ENCODE results near the gene JADE1.

The JADE1 gene

GRCh38 chr4:128809477-128810330, at the start of gene JADE1:
JADE1 (plus strand) TSS chr4:128809700; CDS start chr4:128831759, 22,059 bp downstream.
- peak; percentile 84 for DNase-seq

DNA sequence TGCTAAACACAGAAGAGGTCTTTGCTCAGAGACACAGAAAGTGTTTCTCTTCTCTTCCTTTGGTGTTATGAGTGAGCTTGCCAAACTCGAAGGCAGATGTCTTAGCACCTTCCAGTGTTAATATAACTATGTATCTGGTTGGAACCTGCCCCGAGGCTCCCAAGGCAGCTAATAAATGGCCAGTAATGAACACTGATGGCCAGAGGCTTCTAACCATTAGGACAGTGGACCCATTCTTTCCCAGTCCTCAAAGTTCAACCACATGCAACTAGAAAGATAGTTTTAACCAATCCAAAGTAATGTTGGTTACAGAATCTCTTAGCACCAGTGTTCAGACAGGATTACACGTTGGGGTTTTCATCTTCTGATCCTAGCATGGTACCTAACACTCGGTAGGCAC, 42.7 kb upstream of the JADE1 start:
- DNase-seq = no peak

- DNase-seq = no peak
Measured at GRCh38 chr4:128768373-128768996, 41.0 kb upstream of the JADE1 start.

GRCh38 chr4:128769011-128769410, 40.5 kb upstream of the JADE1 start:
- DNase-seq = no peak

- no peak for DNase-seq
Measured at GRCh38 chr4:128770807-128771206, 38.7 kb upstream of the JADE1 start.

DNA sequence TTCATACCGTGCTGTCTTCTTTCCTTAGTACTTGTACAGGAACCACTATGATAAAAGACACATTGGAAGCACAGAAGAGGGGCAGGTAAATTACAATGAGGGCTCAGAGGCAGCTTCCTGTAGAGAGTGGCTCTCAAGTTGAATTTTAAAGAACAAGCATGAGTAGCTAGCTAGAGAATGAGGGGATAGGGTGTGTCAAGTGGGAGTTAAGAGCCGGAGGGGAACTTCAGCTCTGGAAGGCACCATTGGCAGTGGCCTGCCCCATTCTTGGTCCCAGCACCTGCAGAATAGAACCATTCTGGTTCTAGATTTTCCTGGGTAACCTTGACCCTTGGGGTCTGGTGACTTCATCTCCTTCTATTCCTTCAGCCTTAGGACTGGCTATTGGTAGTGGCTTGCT, 34.0 kb upstream of the JADE1 start:
- DNase-seq = no peak

DNA sequence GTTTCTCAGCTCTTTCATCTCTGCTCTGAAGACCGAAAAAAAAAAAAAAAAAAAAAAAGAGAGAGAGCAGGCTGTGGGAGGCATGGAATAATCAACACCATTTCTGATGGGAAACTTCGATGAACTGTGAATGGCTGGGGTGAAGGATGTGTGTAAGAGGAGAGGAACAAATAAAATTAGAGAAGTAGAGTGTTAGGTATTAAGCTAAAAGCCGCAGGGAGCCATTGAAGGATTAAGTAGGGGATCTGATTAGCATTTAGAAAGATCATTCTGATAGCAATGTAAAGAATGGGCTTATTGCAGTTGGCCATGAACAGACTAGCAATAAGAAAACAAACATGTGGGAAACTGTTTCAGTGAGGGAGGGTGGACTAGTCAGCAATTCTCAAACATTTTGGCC, 33.6 kb upstream of the JADE1 start:
- no peak for DNase-seq

GRCh38 chr4:128776794-128777216, 32.7 kb upstream of the JADE1 start:
- no peak for DNase-seq

GRCh38 chr4:128780688-128781087, 28.8 kb upstream of the JADE1 start:
- no peak for DNase-seq

GRCh38 chr4:128782076-128782715, 27.3 kb upstream of the JADE1 start:
- DNase-seq = peak; percentile 49

- no peak for DNase-seq
Measured at GRCh38 chr4:128782875-128783614, 26.5 kb upstream of the JADE1 start.

DNA sequence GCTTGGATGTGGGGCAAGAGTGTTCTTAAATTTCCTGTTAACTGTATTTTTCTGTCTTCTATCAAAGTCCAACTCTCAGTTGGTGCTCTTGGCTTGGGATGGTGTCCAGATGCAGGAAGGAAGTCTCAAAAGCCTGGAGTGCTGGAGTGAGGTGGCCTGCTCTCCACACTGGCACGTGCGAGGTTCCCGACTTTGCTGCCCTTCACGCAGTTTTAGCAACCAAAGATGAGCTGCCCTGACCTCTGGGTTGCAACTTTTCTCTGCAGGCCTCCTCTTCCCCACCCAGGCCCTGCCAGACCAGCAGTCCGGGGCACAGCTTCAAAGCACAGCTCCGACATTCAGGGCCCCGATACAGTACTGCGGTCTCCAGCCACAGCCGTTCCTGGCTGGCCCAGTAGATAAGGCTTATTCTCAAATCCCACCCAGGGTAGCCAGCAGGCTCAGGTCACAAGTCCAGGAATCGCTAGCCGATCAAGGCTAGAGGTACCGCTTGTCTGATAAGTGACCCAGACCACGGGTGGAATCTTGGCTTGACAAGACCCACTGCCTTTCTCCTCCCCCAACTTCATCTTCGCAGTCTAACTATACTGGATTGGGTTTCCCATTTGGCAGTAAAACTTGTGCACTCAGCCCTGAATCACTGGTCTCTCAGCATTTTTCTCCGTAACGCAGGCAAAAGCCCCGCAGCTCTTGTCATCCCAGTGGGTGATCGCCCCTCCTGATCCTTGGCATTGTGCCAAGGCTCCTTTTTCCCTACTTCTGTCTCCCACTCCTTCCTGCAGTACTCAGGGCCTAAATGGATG, 21.8 kb upstream of the JADE1 start:
- DNase-seq = no peak

- DNase-seq = no peak
Measured at GRCh38 chr4:128793859-128794672, 15.4 kb upstream of the JADE1 start.

GRCh38 chr4:128796934-128797333, 12.6 kb upstream of the JADE1 start:
- no peak for DNase-seq

DNA sequence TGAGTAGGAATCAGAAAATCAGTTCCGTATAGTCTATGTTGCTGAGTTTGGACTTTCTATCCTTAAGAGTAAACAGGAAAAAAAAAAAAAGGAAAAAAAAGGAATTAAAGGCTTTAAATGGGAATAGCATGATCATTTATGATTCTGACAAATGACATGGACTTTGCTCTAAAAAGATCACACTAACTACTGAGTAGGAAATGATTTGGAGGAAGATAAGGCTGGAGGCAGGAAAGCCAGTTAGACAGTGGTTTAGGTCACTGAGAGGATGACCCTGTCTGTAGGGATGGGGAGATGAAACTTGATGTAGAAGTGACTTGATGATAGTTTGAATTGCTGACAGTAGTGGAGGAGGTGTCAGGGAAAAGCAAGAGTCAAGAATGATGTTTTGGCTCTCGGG, 9.2 kb upstream of the JADE1 start:
- DNase-seq = no peak

GRCh38 chr4:128800701-128801284, 8.7 kb upstream of the JADE1 start:
- no peak for DNase-seq

DNA sequence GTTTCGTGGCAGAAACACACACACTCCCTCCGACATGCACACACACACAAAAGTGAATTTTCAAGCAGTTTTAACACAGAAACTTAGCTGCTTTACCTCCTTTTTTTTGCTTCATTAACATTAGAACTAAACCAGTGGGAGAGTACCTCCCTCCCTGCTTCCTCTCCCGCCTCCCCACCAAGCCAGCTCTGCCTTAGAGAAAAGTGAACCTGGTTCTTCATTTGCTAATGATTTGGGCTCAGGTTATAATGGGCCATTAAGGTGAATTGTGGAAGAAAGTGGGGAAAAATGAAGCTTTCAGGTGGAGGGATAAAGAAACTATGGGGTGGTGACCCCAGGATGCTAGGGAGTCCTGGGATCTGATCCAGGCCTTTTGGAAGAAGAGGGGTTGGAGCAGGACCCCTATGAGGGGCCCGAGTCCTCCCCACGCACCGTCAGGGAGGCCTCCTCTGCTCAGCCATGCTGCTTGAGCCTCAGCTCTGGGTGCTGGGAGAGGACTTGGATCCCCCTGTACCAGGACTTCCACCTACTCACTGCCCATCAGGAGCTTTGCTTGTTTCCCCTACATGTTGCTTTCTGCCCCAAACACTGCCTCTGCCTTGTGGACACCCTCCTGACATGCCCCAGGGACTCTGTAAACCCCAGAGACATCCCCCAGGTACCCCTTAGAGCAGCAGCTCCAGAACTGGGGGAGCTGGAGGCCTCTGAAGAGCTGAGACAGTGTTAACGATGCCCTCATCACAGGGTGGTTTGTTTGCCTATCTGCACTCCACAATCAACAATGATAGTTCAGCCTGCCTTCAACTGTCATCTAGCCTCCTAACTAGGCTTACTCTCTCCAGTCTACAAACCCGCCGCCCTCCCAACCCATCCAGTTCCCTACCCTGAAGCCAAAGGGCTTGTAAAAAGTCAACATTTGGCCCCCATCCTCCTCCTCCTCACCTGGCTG, 6.5 kb upstream of the JADE1 start:
- no peak for DNase-seq

- no peak for DNase-seq
Measured at GRCh38 chr4:128803783-128804182, 5.7 kb upstream of the JADE1 start.

DNA sequence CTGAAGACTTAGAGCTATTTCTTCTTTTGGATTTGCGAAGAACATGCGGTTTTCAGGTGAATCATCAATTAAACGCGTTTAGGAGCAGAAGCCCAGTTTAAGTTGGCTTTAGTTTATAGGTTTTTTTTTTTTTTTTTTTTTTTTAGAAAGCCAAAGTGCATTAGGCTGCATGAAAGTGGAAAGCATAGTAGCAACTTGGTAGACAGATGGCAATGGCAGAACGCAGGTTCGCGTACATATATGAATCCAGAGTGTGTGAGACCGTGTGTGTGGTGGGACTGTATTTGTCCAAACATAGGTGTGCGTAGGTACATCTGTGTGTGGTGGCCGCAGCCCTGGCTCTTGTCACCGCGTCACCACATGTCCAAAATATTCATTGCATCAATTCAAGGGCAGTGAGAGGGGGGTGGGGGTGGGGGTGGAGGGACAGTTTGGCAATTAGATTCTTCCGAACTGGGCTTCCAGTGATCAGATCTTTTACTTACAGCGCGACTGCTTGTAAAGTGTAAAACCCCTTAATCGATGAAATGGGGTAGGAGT, 901 bp downstream of the JADE1 start:
- DNase-seq = no peak
